DMS 273 treated with DMSO at 0.1 percent for 48 hours (cell line): ENCODE data around the gene MAST4.
"Not testable (repeated sequence)": the region's sequence is repeated elsewhere in the genome, so short reads cannot be mapped to it uniquely, and the experiment has no call there.

Experiments used
- DNase-seq: peaks from one replicate; lab custom pipeline; 2025; lab: John Stamatoyannopoulos, UW

MAST4 gene

DNA sequence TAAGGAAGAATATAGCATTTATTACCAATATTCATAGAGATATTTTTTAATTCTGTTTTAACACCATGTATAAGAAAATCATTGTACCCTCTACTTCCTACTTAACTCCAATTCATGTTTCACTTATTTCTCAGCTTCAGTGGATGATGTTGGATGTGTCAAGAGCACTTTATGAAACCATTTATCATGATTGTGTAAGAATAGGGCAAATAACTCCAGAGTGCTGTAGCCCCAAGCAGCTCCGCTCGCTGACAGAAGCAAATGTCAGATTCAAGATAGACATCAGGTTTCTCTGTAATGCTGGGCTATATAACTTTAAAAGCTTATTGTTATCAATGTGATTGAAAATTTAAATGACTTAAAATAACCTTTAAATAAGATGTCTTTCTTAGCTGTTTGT, 50.4 kb downstream of the MAST4 start:
- DNase-seq, result no peak

DNA sequence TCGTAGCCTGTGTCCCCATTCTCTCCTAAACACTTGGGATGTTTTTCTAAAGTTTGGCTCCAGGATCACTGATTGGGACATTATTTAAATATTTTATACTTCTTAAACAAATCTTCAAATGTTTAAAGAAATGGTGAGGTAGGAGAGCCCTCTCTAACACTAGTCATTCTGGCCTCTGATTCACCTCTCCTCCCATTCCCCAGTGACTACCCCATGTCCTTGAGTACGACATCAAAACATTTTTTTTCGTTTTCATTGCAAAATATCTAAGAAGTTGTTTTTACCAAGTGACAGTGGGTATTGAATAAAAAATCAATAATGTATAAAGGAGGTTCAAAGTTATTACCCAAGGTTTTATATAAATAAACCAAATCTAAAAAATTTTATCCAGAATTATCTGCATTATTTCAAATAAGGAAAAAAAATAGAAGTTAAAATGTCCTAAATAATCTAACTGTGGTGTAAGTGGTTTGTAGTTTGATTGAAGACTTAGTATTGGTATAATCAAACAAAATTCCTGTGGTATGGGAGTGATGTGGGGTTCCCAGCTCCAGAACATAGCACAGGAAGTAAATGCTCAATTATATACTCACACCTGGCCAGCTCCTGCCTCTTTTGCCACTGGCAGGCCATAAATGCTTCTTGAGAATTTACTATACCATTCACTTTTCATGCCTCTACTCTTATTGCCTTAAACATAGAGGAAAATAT, 51.1 kb downstream of the MAST4 start:
- DNase-seq, result no peak

DNA sequence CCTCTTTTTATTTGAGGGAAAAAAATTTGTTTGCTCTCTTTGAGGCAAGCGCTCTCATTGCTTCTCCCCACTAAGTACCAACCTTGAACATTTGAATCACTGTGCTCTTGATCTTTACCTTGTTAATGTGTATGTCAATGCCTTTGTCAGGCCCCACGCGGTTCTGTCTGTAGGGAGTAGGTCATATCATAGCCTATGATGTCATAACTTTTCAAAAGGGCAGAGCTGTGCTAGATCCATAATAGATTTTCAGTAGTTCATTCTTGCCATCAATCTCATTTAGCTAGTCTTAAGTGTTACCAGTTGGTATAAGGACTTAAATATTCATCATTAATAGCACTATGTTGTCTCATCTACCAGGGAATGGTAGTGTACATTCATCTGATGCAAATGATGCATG, 56.6 kb downstream of the MAST4 start:
- no peak for DNase-seq

DNA sequence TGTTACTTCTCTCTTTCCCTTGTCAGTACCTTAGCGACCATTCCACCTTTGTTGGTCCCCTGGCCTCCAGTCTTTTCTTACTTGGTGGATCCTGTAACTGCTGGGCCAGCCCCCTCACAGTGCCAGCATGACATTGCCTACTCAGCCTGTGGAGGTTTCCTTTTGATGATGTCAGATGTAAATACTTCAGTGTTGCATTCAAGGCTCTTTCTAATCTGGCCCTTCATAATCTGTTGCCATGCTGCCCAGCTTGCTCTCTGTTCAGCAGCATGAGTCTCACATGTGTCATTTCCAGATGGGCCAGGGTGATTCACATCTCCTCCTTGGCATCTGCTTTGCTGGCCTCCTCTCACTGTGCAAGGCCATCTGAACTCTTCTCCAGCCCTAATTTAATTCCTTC, 57.1 kb downstream of the MAST4 start:
- peak; percentile 58 for DNase-seq

DNA sequence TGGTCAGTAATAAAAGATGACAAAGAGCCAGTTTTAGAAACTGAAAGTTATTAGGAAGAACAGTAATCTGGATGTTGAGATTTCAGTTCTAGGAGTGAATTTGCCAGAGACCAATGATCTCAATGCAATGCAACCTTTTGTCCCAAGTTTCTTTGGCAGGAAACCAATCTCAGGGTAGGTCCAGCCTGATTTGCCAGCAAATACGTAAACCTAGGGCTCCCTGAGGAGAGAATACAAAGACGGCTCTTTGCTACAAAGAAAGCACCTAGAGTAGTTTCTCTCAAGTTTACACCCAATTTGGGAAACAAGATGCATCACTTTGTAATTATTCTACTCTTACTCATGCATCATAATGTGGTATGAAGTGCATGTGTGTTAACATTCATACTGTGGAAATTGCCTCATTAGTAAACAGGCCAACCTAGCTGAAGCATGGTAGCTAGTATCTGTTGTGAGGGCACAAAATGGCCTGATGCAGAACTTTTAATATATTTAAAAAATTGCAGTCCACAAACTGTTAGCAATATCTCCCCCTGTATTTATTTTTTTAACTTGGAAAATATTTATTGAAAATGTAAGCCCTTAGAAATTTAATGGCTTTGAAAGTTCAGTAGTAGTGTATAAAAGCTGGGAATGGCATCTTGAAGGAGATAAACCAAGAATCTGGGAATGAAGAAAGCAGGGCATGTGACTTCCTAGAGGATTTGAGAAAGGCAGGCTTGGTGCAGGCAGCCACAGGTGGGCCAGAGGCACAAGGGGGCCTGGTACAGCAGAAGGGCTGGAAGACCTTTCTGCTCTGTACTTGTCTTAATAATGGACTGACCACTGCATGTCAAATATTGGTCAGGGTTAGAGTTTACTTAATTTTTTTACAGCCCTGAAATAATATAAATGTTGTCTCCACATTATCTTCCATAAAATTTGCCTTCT, 59.5 kb downstream of the MAST4 start:
- no peak for DNase-seq

DNA sequence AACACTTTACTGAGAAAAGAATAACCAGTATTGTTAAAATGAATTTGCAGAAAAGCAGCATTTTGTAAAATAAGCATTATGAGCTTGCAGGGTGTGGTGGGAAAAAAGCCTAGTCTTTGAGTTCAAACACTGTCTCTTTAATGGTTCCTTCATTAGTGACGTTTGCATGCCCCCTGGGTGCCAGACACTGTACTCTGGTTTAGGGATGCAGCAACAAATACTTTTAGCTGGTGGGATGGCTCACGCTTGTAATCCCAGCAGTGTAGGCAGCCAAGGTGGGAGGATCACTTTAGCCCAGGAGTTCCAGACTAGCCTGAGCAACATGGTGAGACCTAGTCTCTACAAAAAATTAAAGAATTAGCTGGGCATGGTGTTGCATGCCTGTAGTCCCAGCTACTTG, 62.3 kb downstream of the MAST4 start:
- no peak for DNase-seq

DNA sequence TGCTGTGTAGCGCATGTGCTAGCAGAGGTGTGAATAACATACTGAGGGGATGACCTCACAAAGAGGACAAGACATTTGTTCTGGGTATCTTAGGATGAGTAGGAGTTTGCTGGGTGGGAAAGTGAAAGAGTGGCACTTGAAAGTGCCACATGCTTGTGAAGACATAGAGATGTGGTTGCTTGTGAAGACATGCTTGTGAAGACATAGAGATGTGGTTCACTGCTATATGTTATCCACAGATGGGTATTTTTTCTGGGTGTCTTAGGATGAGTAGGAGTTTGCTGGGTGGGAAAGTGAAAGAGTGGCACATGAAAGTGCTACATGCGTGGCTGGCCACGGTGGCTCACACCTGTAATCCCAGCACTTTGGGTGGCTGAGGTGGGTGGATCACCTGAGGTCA, 63.6 kb downstream of the MAST4 start:
- DNase-seq, result no peak

DNA sequence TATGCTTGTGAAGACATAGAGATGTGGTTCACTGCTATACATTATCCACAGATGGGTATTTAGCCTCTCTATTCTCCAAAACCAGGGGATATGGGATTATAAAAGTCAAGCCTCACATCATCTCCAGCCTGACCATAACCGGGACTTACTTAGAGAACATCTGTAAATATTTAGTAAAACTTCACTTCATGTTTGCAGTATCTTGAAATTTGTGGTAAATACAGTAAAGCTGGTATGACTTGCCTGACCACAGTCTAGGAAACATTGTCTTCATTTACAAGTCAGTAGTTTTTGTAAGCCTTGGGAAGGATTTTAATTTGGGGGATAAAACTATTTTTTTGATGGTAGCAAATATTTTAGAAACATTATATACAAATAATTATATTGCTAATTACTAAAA, 64.2 kb downstream of the MAST4 start:
- DNase-seq, result no peak

DNA sequence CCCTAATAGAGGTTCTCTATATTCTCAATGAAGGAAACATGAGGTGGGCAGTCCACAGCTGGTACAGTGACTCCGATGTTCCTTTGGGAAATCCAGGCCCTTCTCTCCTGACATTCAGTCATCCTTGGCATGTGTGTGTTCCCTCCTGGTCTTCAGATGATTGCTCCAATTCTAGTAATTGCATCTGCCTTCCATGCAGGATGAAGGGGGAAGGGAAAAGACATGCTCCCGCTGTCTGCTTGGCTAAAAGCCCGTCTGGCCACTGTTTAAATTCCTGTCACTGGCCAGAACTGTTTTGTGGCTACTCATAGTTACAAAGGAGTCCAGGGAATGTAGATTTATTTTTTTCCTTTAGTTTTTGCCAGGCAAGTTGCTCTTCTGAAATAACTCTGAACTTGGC, 65.0 kb downstream of the MAST4 start:
- peak; percentile 18 for DNase-seq

DNA sequence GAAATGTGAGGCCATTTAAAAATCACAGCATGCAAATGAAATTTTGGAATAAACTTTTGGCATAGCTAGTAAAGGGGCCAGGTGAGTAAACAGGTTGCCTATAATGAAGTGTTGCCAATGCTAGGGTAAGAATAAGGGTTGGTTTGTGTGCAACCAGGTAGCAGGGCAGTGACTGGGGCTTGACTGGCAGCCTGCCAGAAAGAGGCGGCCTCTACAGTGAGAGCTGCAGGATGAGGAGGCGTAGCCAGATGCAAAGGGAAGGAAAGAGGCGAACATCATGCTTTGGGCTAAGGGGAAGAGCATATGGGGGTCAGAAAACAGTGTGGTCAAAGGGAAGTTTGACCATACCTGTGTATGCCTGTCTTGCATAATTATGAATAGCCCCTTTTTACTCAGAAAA, 70.6 kb downstream of the MAST4 start:
- DNase-seq, result peak; percentile 5

DNA sequence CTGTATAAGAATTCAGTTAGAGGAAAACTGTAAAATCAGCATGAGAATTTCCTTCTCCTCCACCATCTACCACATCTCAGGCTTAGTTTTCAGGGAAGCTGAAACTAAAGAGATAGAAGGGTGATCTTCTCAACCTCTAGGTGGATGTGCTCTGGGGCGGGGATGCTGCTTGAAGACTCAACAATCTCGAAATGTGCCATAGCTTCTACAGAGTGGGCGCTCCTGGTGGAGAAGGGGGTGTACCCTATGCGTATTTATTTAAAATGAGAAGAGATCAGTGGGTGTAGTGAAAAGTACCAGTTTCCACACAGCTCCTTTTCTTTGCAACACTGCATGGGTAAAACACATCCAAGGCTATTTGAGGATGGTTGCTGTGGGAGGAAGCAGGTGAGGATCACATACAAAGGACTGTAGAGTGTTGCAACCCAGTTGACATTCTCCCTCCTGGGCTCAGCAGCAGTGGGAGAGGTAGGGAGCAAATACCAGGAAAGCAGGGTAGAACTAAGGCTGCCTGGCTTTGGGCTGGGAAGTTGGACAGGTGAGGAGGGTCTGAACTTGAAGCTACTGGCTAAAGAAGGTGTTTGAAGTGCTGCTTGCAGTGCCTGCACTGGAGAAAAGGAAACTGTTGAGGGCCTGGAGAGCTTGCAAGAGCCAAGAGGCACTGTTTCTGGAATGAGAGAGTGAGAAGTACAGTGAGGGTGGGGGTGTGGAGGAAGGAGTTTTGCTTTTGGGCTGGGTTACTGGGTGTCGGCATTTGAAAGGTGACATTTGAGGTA, 73.1 kb downstream of the MAST4 start:
- DNase-seq, result no peak

DNA sequence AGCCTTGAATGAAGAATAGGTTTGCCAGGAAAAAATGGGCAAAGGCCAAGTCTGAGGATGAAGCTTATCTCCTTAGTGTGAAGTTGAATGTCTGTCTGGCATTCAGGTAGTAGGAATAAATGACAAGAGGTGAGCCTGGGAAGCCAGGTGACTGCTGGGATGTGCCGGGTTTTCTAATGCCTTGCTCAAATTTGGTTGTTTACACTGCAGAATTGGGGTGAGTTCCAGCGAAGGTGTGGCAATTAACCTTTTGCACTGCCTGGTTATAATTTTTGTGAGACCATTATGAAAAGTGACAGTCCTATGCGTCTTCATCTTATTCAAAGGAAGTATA, 73.6 kb downstream of the MAST4 start:
- no peak for DNase-seq

DNA sequence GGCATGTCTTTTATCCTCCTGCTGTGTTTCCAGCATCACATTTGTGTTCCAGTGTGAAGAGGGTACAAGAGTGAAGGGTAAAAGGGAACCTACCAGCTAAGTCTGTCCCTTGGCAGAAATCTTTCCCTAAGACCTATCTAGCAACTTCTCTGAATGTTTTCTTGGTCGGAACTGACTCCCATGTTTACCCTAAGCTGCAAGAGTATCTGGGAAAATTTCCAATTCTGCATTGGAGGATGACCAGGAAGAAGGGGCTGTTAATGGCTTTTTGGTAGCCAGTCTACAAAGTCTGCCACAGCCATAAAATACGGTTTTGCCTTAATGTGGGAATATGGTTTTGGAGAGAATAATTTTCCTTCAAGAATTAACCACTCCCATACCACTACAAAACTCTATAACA, 75.1 kb downstream of the MAST4 start:
- no peak for DNase-seq

DNA sequence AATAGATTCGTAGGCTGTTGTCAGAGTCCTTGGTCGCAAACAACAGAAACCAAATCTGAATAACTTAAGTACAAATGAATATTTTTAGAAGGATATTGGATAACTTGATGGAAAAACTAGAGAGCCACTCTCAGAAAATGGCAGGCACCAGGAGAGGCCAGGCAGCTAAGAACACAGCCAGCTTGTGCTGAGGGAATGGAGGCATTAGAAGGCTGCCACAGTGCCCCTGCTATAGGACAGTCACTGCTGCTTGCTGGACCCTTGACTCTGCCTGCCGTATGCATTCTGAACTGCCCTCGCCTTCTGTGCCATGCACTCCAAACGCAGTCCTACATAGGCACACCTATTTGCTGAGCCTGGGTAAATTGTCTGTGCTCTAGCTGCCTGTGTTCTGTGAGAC, 78.6 kb downstream of the MAST4 start:
- no peak for DNase-seq

DNA sequence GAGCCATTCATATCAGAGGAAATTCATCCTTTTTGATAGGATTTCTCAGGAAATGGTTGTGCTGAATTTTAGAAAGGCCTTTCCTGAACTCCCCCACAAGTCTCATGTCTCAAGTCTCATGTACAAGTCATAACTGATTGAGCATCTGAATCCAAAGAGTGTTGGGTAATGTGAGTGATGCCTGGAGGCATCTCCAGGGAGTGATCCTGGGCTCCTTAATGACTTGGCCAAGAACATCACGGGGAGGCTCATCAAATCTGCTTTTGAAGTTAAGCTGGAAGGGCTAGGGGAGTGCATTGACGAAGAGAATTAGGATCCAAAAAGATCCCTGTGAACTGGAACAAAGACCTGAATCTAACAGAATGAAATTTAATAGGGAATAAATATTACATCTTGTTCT, 79.2 kb downstream of the MAST4 start:
- DNase-seq, result no peak

DNA sequence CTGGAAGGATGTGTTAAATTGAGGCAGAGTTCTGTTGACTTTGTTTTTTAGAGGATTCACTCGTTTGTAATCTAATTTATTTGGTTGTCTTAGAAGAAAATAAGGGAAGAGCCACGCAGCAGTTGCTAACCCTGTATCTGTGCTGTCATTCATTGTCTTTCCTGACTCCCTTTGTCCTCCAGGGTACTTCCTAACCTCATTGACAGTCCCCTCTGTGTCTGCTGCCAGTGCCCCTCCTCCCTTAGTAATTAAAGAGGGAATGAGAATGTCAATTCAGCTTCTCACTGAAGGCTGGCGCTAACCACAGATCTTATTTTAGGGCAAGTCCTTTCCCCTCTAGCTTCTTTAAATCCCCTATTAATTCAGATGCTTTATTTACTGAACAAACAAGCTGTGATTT, 84.0 kb downstream of the MAST4 start:
- DNase-seq, result no peak

DNA sequence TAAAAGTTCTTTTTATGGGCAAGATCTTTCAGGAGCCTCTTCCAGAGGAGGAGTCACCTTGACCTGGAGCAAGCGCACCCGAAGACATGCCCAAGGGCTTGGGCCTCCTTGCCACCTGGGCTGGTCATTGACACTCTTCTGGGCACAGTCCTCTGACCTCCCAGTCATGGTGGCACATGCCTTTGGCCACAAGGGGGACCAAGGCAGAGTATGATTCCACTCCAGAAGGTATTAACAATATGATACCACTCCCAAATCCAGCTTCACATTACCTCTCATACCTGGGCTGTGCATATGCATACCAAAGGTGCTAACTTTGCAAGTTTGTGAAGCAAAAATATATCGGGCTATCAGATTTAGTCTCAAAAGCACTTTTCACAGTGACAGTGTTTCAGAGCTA, 84.6 kb downstream of the MAST4 start:
- no peak for DNase-seq

DNA sequence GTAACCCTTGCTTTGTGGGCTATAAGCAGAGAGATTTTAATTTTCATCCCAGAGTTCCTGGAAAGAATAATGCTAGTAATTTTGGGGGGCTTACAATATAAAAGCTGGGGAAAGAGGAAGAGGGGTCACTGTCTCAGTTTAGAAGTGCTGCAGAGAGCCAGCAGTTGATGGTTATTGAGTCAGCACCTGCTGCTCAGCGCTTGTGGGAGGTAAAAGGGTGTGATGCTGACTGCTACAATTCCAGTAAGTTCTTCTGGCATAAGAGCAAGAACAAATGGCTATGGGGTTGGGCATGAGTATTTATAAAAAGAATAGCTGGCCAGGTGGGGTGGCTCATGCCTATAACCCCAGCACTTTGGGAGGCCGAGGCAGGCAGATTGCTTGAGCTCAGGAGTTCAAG, 88.5 kb downstream of the MAST4 start:
- DNase-seq, result no peak

DNA sequence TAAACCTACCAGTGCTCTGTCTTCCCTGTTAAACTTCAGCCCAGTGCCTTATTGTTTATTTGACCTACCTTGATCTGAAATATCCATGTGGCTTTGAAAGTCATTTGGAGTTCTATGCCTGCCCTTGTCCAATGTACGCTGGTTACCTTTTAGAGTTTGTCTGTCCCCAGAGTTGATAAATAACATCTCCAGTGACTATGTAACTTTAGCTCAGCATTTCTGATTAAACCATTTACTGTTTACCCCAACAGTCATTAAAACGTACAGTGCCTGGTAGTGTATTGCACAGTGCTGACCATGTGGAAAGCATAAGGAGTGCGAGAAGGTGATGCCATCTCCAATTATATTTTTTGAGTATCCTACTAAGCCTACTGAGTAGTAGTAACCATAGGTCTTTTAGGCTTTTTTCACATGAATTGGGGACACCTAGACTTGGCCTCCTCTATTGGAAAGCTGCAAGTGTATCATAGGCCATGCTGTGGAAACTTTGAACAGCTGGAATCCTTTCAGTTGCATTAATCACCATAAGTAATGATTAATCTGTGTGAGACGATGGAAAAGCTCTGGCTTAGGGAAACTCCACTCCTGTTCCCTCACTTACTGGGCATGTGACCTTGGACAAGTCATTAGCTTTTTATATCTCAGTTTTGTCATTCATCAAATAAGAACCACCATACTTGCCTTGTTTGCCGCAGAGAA, 93.5 kb downstream of the MAST4 start:
- DNase-seq, result no peak

DNA sequence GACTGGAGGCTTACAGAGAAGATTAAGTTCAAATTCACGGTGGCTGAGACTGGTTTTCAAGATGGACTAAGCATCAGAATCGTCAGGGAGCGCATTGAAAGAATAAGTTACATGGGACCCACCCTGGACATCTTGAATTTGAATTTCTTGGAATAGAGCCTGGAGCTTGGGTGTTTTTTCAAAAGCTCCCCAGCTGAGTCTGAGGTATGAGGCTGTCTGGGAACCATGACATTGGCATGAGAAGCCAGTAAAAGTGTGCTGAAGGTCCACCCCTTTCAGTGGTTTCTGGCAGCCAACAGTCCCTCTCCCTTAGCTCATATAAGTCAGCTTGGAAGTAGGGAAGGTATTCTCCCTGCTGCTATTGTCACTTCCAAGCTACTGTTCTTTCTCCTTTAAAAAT, 97.8 kb downstream of the MAST4 start:
- no peak for DNase-seq

DNA sequence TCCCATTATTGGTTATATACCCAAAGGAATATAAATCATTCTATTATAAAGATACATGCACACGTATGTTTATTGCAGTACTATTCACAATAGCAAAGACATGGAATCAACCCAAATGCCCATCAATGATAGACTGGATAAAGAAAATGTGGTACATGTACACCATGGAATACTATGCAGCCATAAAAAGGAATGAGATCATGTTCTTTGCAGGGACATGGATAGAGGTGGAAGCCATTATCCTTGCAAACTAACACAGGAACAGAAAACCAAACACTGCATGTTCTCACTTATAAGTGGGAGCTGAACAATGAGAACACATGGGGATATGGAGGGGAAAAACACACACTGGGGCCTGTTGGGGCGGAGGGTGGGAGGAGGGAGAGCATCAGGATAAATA, 99.6 kb downstream of the MAST4 start:
- not testable (repeated sequence) for DNase-seq
